Stomach (tissue), 4 donors: ENCODE results near the gene KATNB1.

Source experiments
- CTCF ChIP-seq, 7 experiments: fragments of 450-650 bp in 4 of 7; fragments of 200-600 bp in 3 of 7; sonication (generic) in 3 of 7; IDR thresholded peaks; one replicate each; pipeline ENCODE4 v1.5.1; 2016 to 2019; ENCODE audit warnings: antibody characterized with exemption in 7 of 7, control low read depth in 2 of 7, mild to moderate bottlenecking in 1 of 7
- POLR2A ChIP-seq, 4 donors: fragments of 450-650 bp; IDR thresholded peaks; one replicate each; pipeline ENCODE4 v1.6.1; 2016; ENCODE audit warnings: antibody characterized with exemption in 4 of 4, control low read depth in 2 of 4, mild to moderate bottlenecking in 1 of 4, moderate library complexity in 1 of 4
- POLR2AphosphoS5 ChIP-seq, 3 donors: sonication (generic); formaldehyde crosslinking; IDR thresholded peaks; one replicate each; pipeline ENCODE4 v1.6.1; 2016; ENCODE audit warnings: antibody characterized with exemption in 3 of 3

DNA sequence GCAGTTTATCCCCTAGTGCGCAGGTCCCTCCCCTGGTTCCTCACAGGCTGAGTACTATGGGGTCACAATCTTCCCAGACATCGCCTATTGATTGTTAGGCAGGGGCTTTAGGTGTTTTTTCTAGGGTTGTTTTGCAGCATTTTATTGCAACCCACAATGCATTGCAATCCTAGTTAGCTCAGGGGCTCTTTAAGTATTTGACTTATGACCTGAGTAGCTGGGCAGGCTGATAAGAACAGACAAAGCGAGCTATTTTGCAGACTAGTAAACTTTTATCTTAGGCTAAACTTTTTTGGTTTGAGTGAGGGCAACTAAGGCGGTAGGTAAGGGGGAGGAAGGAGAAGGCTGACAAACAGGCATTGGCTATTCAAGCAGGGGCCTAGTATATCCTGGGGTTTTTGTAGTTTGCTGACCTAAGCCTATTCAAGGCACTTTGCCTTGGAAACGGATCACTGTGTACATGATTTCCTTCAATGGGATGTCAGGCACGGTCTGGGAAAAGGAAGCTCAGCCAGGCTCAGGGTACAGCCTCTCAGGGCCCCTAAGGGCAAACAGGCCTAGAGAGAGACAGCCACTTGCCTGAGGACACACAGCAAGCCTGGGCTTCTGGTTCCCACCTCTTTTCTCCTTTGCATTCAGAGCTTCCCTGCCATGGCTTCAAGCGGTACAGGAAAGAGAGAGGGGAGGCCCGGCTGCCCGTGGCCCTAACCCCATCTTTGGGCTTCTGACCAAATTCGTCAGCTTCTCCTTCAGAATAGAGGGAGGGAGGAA is 34.6 kb upstream of the KATNB1 start:
- TF ChIP-seq CTCF (IDR thresholded peaks at IDR 0.05) (no peak), POLR2AphosphoS5 (IDR thresholded peaks at IDR 0.05) (no peak), POLR2A (IDR thresholded peaks at IDR 0.05) (no peak)
